Jurkat, Clone E6-1 (cell line): ENCODE data around the gene LIF.
"Not testable (repeated sequence)": the region's sequence is repeated elsewhere in the genome, so short reads cannot be mapped to it uniquely, and the experiment has no call there.

Experiments used
- DNase-seq: peaks from one replicate; pipeline ENCODE4 v3.0.0-alpha.2; 2011; ENCODE audit warnings: low read depth, low spot score
- H3K4me3 ChIP-seq: 2 replicates; pipeline ENCODE4 v1.5.1; 2011; ENCODE audit warnings: mild to moderate bottlenecking, low read length, control low read depth, moderate library complexity

Gene LIF

GRCh38 chr22:30200905-30201304 is 45.7 kb downstream of the LIF start:
- DNase-seq = not testable (repeated sequence)

GRCh38 chr22:30198921-30199320 is 47.6 kb downstream of the LIF start:
- H3K4me3 ChIP-seq = no peak overlapping the region
- no peak for DNase-seq

More at GRCh38 chr22:30200905-30201304, 45.7 kb downstream of the LIF start:
- not testable (repeated sequence) for H3K4me3 ChIP-seq

GRCh38 chr22:30198152-30198825 is 48.3 kb downstream of the LIF start:
- no peak for DNase-seq
- no peak overlapping the region for H3K4me3 ChIP-seq

GRCh38 chr22:30197389-30197788 is 49.2 kb downstream of the LIF start:
- DNase-seq = no peak
- no peak overlapping the region for H3K4me3 ChIP-seq

GRCh38 chr22:30196880-30197336 is 49.7 kb downstream of the LIF start:
- no peak for DNase-seq
- no peak overlapping the region for H3K4me3 ChIP-seq

- no peak overlapping the region for H3K4me3 ChIP-seq
- no peak for DNase-seq
Measured at GRCh38 chr22:30196141-30196879, 50.2 kb downstream of the LIF start.

GRCh38 chr22:30195245-30196140 is 51.1 kb downstream of the LIF start:
- DNase-seq = no peak
- no peak overlapping the region for H3K4me3 ChIP-seq

GRCh38 chr22:30193031-30193775 is 53.4 kb downstream of the LIF start:
- no peak for DNase-seq
- H3K4me3 ChIP-seq = no peak overlapping the region

GRCh38 chr22:30192427-30192826 is 54.1 kb downstream of the LIF start:
- H3K4me3 ChIP-seq = no peak overlapping the region
- no peak for DNase-seq

- DNase-seq = no peak
- no peak overlapping the region for H3K4me3 ChIP-seq
Measured at GRCh38 chr22:30191040-30191701, 55.4 kb downstream of the LIF start.

- no peak for DNase-seq
- H3K4me3 ChIP-seq = no peak overlapping the region
Measured at GRCh38 chr22:30190574-30190973, 56.0 kb downstream of the LIF start.
